Neural progenitor cell (in vitro differentiated cells): Measurements from ENCODE around the gene IL21R. TPM values are rescaled to one million over a fixed set of nuclear protein-coding genes. Genes with fewer than 3 reads are reported as not detected.
"Not testable (repeated sequence)": the region's sequence is repeated elsewhere in the genome, so short reads cannot be mapped to it uniquely, and the experiment has no call there.

Experiments
- DNase-seq: peaks from one replicate; pipeline ENCODE4 v3.0.0-alpha.2; 2016; ENCODE audit warnings: low spot score
- H2AFZ ChIP-seq: fragments of 200-600 bp; sonication (generic); replicated peaks from 2 replicates; pipeline ENCODE4 v1.6.1; 2016; ENCODE audit warnings: antibody characterized with exemption
- H3F3A ChIP-seq: fragments of 200-600 bp; sonication (generic); 2 replicates; pipeline ENCODE4 v1.6.1; 2016; ENCODE audit warnings: antibody characterized with exemption, low read depth
- H3K27ac ChIP-seq: fragments of 200-600 bp; sonication (generic); 2 replicates; pipeline ENCODE4 v1.5.1; 2016; ENCODE audit warnings: mild to moderate bottlenecking
- H3K27me3 ChIP-seq: fragments of 200-600 bp; sonication (generic); 2 replicates; pipeline ENCODE4 v1.6.1; 2016; ENCODE audit warnings: mild to moderate bottlenecking, moderate library complexity
- H3K36me3 ChIP-seq: fragments of 200-600 bp; sonication (generic); 2 replicates; pipeline ENCODE4 v1.5.1; 2016
- H3K4me1 ChIP-seq: fragments of 200-600 bp; sonication (generic); 2 replicates; pipeline ENCODE4 v1.6.1; 2016; ENCODE audit warnings: mixed run types
- H3K4me2 ChIP-seq: fragments of 200-600 bp; sonication (generic); 2 replicates; pipeline ENCODE4 v1.6.1; 2016
- H3K4me3 ChIP-seq: fragments of 200-600 bp; sonication (generic); 2 replicates; pipeline ENCODE4 v1.5.1; 2016
- H3K79me2 ChIP-seq: fragments of 200-600 bp; sonication (generic); 2 replicates; pipeline ENCODE4 v1.6.1; 2016; ENCODE audit warnings: low read depth
- H3K9ac ChIP-seq: fragments of 200-600 bp; sonication (generic); 2 replicates; pipeline ENCODE4 v1.6.1; 2016
- H3K9me3 ChIP-seq: fragments of 200-600 bp; sonication (generic); 2 replicates; pipeline ENCODE4 v1.5.1; 2016; ENCODE audit warnings: low read depth
- H4K20me1 ChIP-seq: fragments of 200-600 bp; sonication (generic); 2 replicates; pipeline ENCODE4 v1.6.1; 2016; ENCODE audit warnings: low read depth
- H3K27ac Mint-ChIP-seq: 3 replicates; pipeline ENCODE4 v1.8.0; 2021; ENCODE audit warnings: mixed read lengths
- H3K27me3 Mint-ChIP-seq: 2 replicates; pipeline ENCODE4 v1.8.0; 2022; ENCODE audit warnings: low read depth, mild to moderate bottlenecking, inconsistent platforms, moderate library complexity, mixed read lengths; ENCODE audit not compliant: insufficient read depth
- H3K36me3 Mint-ChIP-seq: 3 replicates; pipeline ENCODE4 v1.8.0; 2021; ENCODE audit warnings: mixed read lengths
- H3K4me1 Mint-ChIP-seq: 3 replicates; pipeline ENCODE4 v1.8.0; 2021; ENCODE audit warnings: mixed read lengths
- H3K4me3 Mint-ChIP-seq: 3 replicates; pipeline ENCODE4 v1.8.0; 2021; ENCODE audit warnings: mild to moderate bottlenecking, moderate library complexity, mixed read lengths
- H3K9me3 Mint-ChIP-seq: 3 replicates; pipeline ENCODE4 v1.8.0; 2020; ENCODE audit warnings: mixed read lengths
- EZH2 ChIP-seq: fragments of 200-600 bp; sonication (generic); IDR thresholded peaks from 2 replicates; pipeline ENCODE4 v1.6.1; 2017; ENCODE audit warnings: antibody characterized with exemption, mild to moderate bottlenecking, moderate library complexity
- EZH2phosphoT487 ChIP-seq: fragments of 200-600 bp; sonication (generic); IDR thresholded peaks from 2 replicates; pipeline ENCODE4 v1.6.1; 2017; ENCODE audit warnings: antibody characterized with exemption
- total RNA-seq: library from RNA; depleted of rRNA; stranded (reverse); fragments of >200 nt; gene quantifications from 2 replicates; pipeline ENCODE4 v1.2.3, GENCODE V29; 2015; ENCODE audit warnings: low replicate concordance
- TF ChIP-seq, protein P1 (sequence below): fragments of 200-600 bp; sonication (generic); IDR thresholded peaks from 2 replicates; pipeline ENCODE4 v1.5.1; 2017; ENCODE audit warnings: antibody characterized with exemption, mild to moderate bottlenecking

IL21R gene
- total RNA-seq, 1 donor from 2014 or later = not detected

DNA sequence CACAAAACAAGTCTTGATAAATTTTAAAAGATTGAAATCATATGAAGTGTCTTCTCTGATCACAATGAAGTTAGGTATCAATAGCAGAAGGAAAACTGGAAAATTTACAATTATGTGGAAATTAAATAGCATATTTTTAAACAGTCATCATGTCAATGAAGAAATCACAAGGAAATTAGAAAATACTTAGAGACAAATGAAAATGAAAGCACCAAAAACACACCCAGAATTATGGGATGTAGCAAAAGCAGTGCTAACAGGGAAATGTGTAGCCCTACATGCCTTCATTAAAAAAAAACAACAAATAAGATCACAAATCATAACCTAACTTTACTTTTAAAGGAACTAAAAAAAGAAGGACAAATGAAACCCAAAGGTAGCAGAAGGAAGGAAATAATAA lies 7.5 kb upstream of the IL21R start:
- Histone ChIP-seq H3F3A (no peaks in the 10 kb centered on the region), H3K9me3 (peaks cover 6% of the 10 kb centered on the region), H3K79me2 (no peaks in the 10 kb centered on the region), H3K27me3 (no peaks in the 10 kb centered on the region), H3K4me2 (no peak overlapping the region), H3K4me3 (no peak overlapping the region), H3K36me3 (no peaks in the 10 kb centered on the region), H4K20me1 (no peaks in the 10 kb centered on the region), H3K27ac (no peak overlapping the region), H3K9ac (no peak overlapping the region), H2AFZ (no peak overlapping the region), H3K4me1 (no peaks in the 10 kb centered on the region)
- Mint-ChIP-seq H3K27me3 (no peaks in the 10 kb centered on the region), H3K4me3 (no peak overlapping the region), H3K36me3 (no peaks in the 10 kb centered on the region), H3K9me3 (peaks cover 13% of the 10 kb centered on the region), H3K4me1 (no peaks in the 10 kb centered on the region), H3K27ac (no peak overlapping the region)
- TF ChIP-seq, protein P1, sequence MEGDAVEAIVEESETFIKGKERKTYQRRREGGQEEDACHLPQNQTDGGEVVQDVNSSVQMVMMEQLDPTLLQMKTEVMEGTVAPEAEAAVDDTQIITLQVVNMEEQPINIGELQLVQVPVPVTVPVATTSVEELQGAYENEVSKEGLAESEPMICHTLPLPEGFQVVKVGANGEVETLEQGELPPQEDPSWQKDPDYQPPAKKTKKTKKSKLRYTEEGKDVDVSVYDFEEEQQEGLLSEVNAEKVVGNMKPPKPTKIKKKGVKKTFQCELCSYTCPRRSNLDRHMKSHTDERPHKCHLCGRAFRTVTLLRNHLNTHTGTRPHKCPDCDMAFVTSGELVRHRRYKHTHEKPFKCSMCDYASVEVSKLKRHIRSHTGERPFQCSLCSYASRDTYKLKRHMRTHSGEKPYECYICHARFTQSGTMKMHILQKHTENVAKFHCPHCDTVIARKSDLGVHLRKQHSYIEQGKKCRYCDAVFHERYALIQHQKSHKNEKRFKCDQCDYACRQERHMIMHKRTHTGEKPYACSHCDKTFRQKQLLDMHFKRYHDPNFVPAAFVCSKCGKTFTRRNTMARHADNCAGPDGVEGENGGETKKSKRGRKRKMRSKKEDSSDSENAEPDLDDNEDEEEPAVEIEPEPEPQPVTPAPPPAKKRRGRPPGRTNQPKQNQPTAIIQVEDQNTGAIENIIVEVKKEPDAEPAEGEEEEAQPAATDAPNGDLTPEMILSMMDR = no peak
- TF ChIP-seq EZH2phosphoT487 = no peak
- TF ChIP-seq EZH2 = no peak
- no peak for DNase-seq

DNA sequence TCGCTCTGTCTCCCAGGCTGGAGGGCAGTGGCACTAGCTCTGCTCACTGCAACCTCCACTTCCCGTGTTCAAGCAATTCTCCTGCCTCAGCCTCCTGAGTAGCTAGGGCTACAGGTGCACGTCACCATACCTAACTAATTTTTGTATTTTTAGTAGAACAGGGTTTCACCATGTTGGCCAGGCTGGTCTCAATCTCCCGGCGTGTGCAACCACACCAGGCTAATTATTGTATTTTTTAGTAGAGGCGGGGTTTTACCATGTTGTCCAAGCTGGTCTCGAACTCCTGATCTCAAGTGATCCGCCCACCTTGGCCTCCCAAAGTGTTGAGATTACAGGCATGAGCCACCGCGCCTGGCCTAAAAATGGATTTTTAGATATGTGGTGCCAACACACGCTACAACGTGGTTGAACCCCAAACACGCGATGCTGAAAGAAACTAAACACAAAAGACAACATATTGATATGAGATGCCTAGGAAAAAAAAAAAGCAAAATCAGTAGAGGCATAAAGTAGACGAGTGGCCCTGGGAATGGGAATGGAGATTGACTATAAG lies 3.6 kb upstream of the IL21R start:
- H3K9me3 Mint-ChIP-seq = not testable (repeated sequence)

DNA sequence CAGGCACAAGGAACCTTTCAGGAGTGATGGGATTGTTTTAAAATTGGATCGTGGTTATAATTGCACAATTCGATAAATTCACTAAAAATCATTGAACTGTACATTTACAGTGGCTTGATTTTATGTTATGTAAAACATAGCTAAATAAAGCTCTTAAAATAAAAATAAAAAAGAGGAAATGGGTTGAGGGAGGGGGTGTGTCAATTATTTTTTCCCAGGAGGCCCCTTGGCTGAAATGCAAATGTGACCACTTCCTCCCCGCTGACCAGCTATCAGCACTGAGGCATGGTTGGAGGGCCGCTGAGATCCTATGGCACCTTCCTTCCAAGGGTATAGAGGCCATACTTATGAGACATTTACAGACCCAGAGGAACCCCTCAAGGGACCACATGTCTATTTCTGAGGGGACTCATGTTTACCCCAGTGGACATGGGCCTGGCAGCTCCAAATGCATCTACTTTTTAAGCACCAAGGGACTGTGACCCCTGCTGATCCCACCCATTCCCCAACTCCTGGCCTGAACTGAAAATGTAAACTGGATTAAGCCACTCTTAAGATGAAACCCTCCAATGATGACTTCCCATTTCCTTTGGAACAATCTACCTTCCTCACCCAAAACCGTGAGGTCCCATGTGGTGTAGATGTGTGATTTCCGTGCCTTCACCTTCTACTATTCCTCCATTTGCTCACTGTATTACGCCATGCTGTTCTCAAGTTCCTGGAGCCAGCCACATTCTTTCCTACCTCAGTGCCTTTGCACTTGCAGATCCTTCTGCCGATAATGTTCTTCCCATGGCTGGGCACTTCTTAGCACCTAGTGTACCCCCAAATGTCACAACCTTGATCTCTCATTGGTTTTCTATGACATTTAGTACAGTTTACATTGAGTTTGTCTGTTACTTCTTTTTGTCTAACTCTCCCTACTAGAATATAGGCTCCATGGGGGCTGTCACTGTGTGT lies 2.8 kb upstream of the IL21R start:
- peaks cover 6% of the 10 kb centered on the region for H3K9me3 ChIP-seq
- H3F3A ChIP-seq = no peaks in the 10 kb centered on the region
- no peaks in the 10 kb centered on the region for H3K36me3 ChIP-seq
- H3K4me3 ChIP-seq = no peak overlapping the region
- TF ChIP-seq EZH2 (no peak), EZH2phosphoT487 (no peak)
- TF ChIP-seq, protein P1 = no peak
- Mint-ChIP-seq H3K4me3 (no peak overlapping the region), H3K4me1 (peaks cover 7% of the 10 kb centered on the region), H3K9me3 (peaks cover 9% of the 10 kb centered on the region), H3K27ac (no peak overlapping the region), H3K27me3 (peaks cover 6% of the 10 kb centered on the region), H3K36me3 (no peaks in the 10 kb centered on the region)
- no peaks in the 10 kb centered on the region for H4K20me1 ChIP-seq
- no peak for DNase-seq
- no peak overlapping the region for H2AFZ ChIP-seq
- no peaks in the 10 kb centered on the region for H3K27me3 ChIP-seq
- H3K27ac ChIP-seq = no peak overlapping the region
- no peaks in the 10 kb centered on the region for H3K79me2 ChIP-seq
- no peak overlapping the region for H3K4me2 ChIP-seq
- H3K4me1 ChIP-seq = no peaks in the 10 kb centered on the region
- no peak overlapping the region for H3K9ac ChIP-seq

More for the DNA sequence above, 3.6 kb upstream of the IL21R start:
- not testable (repeated sequence) for H3F3A ChIP-seq, H4K20me1 ChIP-seq, H2AFZ ChIP-seq, H3K27me3 ChIP-seq, H3K36me3 ChIP-seq, H3K27me3 Mint-ChIP-seq, H3K4me1 Mint-ChIP-seq, H3K9me3 ChIP-seq, H3K79me2 ChIP-seq, H3K4me1 ChIP-seq, H3K27ac ChIP-seq, H3K9ac ChIP-seq, DNase-seq, H3K4me3 Mint-ChIP-seq, H3K4me2 ChIP-seq, H3K27ac Mint-ChIP-seq, H3K4me3 ChIP-seq, H3K36me3 Mint-ChIP-seq

DNA sequence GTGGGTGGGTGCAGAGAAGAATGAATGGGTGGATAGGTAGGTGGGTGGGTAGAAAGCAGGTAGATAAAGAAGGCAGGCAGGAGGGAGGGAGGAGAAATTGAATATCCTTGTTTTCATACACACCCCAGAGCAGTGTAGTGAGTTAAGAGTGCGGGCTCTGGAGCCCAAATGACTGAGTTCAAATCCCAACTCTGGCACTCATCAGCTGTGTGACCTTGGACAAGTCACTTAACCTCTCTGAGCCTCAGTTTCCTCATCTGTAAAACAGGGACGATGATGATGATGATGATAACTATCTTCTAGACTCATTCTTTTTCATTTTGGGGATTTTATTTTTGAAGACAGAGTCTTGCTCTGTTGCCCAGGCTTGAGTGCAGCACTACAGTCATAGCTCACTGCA lies 2.0 kb upstream of the IL21R start:
- Histone ChIP-seq H3K4me3 (no peak overlapping the region), H3F3A (no peaks in the 10 kb centered on the region), H3K36me3 (no peaks in the 10 kb centered on the region), H4K20me1 (no peaks in the 10 kb centered on the region), H3K79me2 (no peaks in the 10 kb centered on the region), H3K9ac (no peak overlapping the region), H3K9me3 (peaks cover 5% of the 10 kb centered on the region), H3K27me3 (no peaks in the 10 kb centered on the region), H3K27ac (no peak overlapping the region), H3K4me2 (no peak overlapping the region), H3K4me1 (no peaks in the 10 kb centered on the region), H2AFZ (no peak overlapping the region)
- Mint-ChIP-seq H3K9me3 (peaks cover 9% of the 10 kb centered on the region), H3K4me1 (peaks cover 7% of the 10 kb centered on the region), H3K27me3 (peaks cover 9% of the 10 kb centered on the region), H3K27ac (no peak overlapping the region), H3K4me3 (no peak overlapping the region), H3K36me3 (no peaks in the 10 kb centered on the region)
- no peak for DNase-seq
- TF ChIP-seq, protein P1 = no peak
- no peak for TF ChIP-seq EZH2
- no peak for TF ChIP-seq EZH2phosphoT487
